ENCODE results near the gene MAML2.

DNA sequence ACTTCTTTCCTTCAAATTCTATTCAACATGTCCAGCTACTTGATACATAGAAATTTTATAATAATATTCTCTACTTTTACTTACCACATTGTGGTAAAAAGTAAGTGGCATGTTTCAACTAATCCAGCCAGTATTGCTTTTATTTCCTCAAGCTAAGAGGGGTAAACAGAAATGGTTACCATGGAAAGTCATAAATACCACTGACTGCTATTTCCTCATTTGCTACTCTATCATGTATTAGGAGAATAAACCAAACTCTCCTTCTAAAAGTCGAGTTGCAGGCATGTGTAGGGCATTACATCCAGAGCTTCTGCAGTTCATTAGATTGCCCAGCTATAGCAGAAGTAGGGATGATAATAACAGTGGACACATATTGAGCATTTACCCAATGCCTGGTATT is 208.4 kb downstream of the MAML2 start:
- TF ChIP-seq CTCF (IDR thresholded peaks at IDR 0.05) (no peak), POLR2A (IDR thresholded peaks at IDR 0.05) (no peak)
